LNCaP clone FGC (cell line): Measurements from ENCODE around the gene FSTL1.

Experiments
- DNase-seq: peaks from one replicate; pipeline ENCODE4 v3.0.0-alpha.2; 2011; ENCODE audit warnings: low read depth
- H3K4me3 ChIP-seq: 2 replicates; pipeline ENCODE4 v1.5.1; 2011; ENCODE audit warnings: mild to moderate bottlenecking, low read depth, low read length, control low read depth
- TF ChIP-seq, protein P1 (sequence below): IDR thresholded peaks from 2 replicates; pipeline ENCODE4 v1.5.1; 2012; ENCODE audit warnings: mild to moderate bottlenecking; ENCODE audit not compliant: control insufficient read depth, insufficient read depth; ENCODE audit errors: extremely low read depth

Gene FSTL1

DNA sequence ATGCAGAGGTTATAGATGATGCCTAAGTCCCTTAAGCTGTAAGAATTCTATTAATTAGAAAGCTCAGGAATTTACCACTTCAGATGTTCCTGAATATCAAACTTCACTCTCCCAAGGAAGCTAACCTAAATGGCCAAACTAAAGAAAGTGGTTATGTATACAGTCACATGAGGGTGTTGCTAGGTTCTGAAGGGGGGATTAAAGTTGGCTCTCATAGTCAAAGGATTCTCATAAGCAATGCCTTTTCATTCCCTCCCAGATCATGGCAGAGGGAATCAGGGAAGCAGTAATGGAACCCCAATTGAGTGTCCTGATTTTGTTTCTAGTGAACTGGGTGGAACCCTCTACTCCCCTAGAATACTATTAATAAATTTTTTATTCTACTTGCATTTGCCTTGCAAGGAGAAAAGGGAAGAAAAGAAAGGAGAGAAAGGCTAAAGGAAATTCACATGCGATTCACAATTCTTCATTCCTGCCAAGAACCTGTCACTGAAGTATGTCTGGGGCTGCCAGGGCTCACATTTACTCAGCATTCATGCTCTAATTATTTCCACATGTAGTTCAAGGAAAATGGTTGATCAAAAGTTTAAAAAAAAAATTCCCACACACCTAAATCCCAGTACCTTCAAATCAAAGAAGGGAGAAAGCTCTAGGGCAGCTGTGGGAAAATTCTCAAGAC lies 25.1 kb downstream of the FSTL1 start:
- TF ChIP-seq, protein P1, sequence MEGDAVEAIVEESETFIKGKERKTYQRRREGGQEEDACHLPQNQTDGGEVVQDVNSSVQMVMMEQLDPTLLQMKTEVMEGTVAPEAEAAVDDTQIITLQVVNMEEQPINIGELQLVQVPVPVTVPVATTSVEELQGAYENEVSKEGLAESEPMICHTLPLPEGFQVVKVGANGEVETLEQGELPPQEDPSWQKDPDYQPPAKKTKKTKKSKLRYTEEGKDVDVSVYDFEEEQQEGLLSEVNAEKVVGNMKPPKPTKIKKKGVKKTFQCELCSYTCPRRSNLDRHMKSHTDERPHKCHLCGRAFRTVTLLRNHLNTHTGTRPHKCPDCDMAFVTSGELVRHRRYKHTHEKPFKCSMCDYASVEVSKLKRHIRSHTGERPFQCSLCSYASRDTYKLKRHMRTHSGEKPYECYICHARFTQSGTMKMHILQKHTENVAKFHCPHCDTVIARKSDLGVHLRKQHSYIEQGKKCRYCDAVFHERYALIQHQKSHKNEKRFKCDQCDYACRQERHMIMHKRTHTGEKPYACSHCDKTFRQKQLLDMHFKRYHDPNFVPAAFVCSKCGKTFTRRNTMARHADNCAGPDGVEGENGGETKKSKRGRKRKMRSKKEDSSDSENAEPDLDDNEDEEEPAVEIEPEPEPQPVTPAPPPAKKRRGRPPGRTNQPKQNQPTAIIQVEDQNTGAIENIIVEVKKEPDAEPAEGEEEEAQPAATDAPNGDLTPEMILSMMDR = no peak
- H3K4me3 ChIP-seq = no peak overlapping the region
- no peak for DNase-seq

DNA sequence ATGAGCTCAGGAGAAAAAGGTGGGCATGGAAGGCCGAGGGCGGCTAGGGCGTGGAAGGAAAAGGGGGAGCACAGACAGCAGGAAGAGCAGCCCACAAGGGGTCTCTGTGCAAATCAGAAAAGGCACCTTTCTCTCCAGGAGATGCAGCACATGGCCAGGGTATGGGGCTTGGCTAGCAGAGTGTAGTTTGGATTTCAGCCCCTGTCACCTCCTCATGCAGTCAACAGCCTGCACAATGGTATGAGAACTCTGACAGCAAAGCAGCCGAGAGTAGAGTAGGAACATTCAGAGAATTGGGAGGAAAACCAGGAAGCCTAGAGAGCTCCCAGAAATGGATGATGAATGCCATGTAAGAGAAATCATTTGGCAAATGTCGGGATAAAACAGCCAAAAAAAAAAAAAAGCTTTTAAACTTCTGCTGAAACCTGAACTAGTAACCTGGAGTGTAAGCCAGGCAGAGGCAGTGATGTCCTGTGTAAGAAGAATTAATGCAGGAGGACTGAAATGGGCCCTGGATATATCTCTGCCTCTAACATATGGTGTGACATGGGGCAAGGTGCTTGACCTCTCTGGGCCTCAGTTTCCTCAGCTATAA lies 25.7 kb downstream of the FSTL1 start:
- no peak overlapping the region for H3K4me3 ChIP-seq
- TF ChIP-seq, protein P1 = no peak
- DNase-seq = no peak

DNA sequence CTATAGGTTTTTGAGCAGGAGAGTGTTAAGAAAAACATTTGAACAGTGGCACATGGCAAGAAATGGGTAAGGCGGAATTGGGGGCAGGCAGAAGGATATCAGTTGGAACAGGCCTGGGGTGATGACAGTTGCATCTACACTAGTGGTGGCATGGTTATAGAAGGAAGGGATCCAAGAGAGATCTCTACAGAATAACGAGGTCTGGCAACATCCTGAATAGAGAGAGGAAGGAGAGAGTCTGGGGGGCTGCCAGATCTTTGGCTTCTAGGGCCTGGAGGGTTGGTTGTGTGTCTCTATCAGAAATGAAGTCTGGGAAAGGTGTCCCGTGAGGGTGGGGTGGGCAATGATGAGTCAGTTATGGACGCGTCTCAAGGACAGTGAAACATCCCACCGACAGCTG lies 26.3 kb downstream of the FSTL1 start:
- DNase-seq = no peak
- TF ChIP-seq, protein P1 = no peak

DNA sequence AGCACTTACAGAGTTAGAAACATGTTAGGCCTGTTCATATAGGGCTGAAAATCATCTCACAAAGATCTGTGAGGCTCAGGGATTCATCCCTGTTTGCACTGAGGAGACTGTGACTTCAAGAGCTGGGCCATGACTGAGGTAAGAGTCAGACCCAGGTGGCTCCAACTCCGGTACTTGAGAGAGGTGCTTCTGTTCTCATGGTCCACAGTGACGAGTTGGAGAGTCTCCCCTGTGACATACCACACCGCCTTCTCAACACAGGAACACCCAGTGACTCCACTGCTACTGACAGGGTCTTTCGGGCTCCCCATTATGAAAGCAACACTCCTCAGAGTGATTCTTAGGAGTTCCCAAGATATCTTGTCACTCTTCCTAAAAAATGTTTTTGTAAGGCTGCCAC lies 27.4 kb downstream of the FSTL1 start:
- H3K4me3 ChIP-seq = no peak overlapping the region
- TF ChIP-seq, protein P1 = no peak
- no peak for DNase-seq

More for the DNA sequence above, 26.3 kb downstream of the FSTL1 start:
- no peak overlapping the region for H3K4me3 ChIP-seq

DNA sequence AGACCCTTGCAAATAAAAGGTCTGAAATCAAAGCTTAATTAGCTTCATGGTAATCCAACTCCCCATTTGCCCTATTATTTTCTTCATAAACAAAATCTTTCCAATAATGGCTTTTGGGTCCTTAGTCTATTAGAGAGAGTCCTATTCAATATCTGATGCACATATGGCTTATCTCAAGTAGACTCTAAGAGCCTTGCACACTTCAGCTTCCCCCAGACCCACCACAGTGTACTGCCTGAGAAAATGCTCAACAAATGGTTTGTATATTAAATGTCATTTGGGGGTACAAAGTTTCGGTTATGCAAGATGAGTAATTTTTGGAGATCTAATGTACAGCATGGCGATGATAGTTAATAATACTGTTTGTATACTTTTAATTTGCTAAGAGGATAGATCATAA lies 28.9 kb downstream of the FSTL1 start:
- DNase-seq = no peak
- H3K4me3 ChIP-seq = no peak overlapping the region
- TF ChIP-seq, protein P1 = no peak

DNA sequence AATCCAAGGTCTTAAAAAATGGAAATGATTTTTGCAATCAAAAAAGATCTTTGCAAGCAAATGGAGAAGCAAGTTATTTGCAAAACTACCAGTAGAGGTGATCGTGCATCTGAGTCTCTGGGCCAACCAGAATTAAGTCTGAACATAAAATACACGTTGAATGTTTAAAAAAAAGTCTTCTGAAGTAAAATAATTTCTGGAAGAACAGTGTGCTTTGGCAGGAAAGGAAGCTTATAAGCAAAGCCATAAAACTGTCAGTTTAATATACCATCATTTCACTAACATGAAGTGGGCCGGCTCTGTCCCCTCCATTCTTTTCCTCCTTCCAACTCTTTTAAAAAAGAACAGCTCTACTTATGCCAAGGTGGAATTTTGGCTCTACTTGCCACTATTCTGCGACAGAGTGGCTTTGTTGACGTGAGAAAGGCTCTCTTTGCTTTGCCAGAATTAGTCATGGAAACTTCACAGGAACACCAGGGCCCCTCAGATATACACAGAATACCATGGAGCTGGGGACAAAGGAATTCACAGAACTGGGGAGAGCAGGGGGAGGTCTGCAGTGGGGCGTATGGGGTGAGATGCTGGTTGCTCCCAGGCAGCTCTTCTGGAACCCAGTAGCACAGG lies 29.8 kb downstream of the FSTL1 start:
- no peak overlapping the region for H3K4me3 ChIP-seq
- DNase-seq = no peak
- TF ChIP-seq, protein P1 = no peak
